H1 (cell line): ENCODE data around the gene WDR7. TPM values are rescaled to one million over a fixed set of nuclear protein-coding genes. Genes with fewer than 3 reads are reported as not detected.

Source experiments
- CTCF ChIA-PET: fragments of 300-600 bp; sonication (Branson Sonifier 250); formaldehyde crosslinking; loops from one replicate; lab custom pipeline; 2021; ENCODE audit not compliant: partially characterized antibody; lab: Charles Lee
- POLR2A ChIA-PET: fragments of 300-600 bp; sonication (Branson Sonifier 250); formaldehyde crosslinking; loops from one replicate; lab custom pipeline; 2021; ENCODE audit warnings: inconsistent platforms; ENCODE audit not compliant: partially characterized antibody; lab: Charles Lee
- DNase-seq, 2 experiments: peaks; one replicate each; pipeline versions ENCODE4 v3.0.0 to v3.0.0-alpha.2; 2010 to 2022; ENCODE audit warnings: low spot score in 2 of 2, low read depth in 1 of 2, mixed read lengths in 1 of 2
- FAIRE-seq: peaks from 2 replicates; lab custom pipeline; 2011; peaks lifted over from hg19 to GRCh38; lab: Jason Lieb, UNC
- H2AFZ ChIP-seq: 2 replicates; pipeline ENCODE4 v1.8.1; 2012; ENCODE audit warnings: low read length, inconsistent platforms
- H2AK5ac ChIP-seq: 2 replicates; pipeline ENCODE4 v1.6.1; 2013; ENCODE audit warnings: low read depth, low read length
- H2BK120ac ChIP-seq: replicated peaks from 2 replicates; pipeline ENCODE3; 2013; ENCODE audit warnings: low read depth, low read length, inconsistent platforms
- H2BK12ac ChIP-seq: 2 replicates; pipeline ENCODE4 v1.6.1; 2013; ENCODE audit warnings: low read depth, low read length
- H2BK15ac ChIP-seq: 2 replicates; pipeline ENCODE4 v1.6.1; 2013; ENCODE audit warnings: low read length
- H2BK20ac ChIP-seq: 2 replicates; pipeline ENCODE4 v1.6.1; 2013; ENCODE audit warnings: low read length
- H2BK5ac ChIP-seq: 2 replicates; pipeline ENCODE4 v1.6.1; 2013; ENCODE audit warnings: low read depth, low read length
- H3K14ac ChIP-seq: 2 replicates; pipeline ENCODE4 v1.6.1; 2013; ENCODE audit warnings: inconsistent platforms; ENCODE audit not compliant: insufficient read length
- H3K18ac ChIP-seq: 2 replicates; pipeline ENCODE4 v1.6.1; 2013; ENCODE audit warnings: low read length; ENCODE audit errors: extremely low read depth
- H3K23ac ChIP-seq: 2 replicates; pipeline ENCODE4 v1.6.1; 2013; ENCODE audit warnings: inconsistent platforms; ENCODE audit not compliant: insufficient read length
- H3K23me2 ChIP-seq: 2 replicates; pipeline ENCODE4 v1.6.1; 2013; ENCODE audit warnings: low read depth, low read length
- H3K27ac ChIP-seq: 2 replicates; pipeline ENCODE4 v1.6.1; 2011; ENCODE audit warnings: low read depth, low read length, inconsistent platforms
- H3K27me3 ChIP-seq, 4 experiments: replicated peaks in 1 of 4; 1 replicate in 1 of 4; 2 replicates in 3 of 4; pipeline versions ENCODE4 v1.6.1 to v1.8.1; 2011 to 2013; ENCODE audit warnings: low read length in 3 of 4, mild to moderate bottlenecking in 3 of 4, inconsistent platforms in 2 of 4, mixed read lengths in 2 of 4, moderate library complexity in 1 of 4; ENCODE audit not compliant: control insufficient read depth in 3 of 4, insufficient read depth in 3 of 4; ENCODE audit errors: extremely low read depth in 1 of 4
- H3K36me3 ChIP-seq, 4 experiments: 2 replicates each; pipeline versions ENCODE4 v1.6.1 to v1.8.1; 2011 to 2013; ENCODE audit warnings: mild to moderate bottlenecking in 4 of 4, low read length in 3 of 4, moderate library complexity in 2 of 4, control low read depth in 1 of 4, inconsistent platforms in 1 of 4; ENCODE audit not compliant: insufficient read depth in 4 of 4, control insufficient read depth in 2 of 4
- H3K4ac ChIP-seq: replicated peaks from 2 replicates; pipeline ENCODE3; 2013; ENCODE audit warnings: low read length, low read depth, mixed read lengths, inconsistent platforms; ENCODE audit not compliant: insufficient read length
- H3K4me1 ChIP-seq, 4 experiments: replicated peaks in 1 of 4; 1 replicate in 1 of 4; 2 replicates in 3 of 4; pipeline versions ENCODE4 v1.6.1 to v1.8.1; 2011 to 2013; ENCODE audit warnings: low read length in 3 of 4, inconsistent platforms in 2 of 4, mixed read lengths in 1 of 4; ENCODE audit not compliant: insufficient read depth in 4 of 4, control insufficient read depth in 3 of 4
- H3K4me2 ChIP-seq, 2 experiments: 2 replicates each; pipeline versions ENCODE4 v1.6.1 to v1.8.1; 2011 to 2013; ENCODE audit warnings: low read depth in 2 of 2, low read length in 2 of 2, control low read depth in 1 of 2, inconsistent platforms in 1 of 2, mild to moderate bottlenecking in 1 of 2; ENCODE audit not compliant: insufficient read depth in 1 of 2
- H3K4me3 ChIP-seq, 4 experiments: fragments of 200-600, 300-600 bp in 1 of 4; sonication (generic), shearing (Covaris generic), sonication (Bioruptor Twin) in 1 of 4; 2 replicates each; pipeline versions ENCODE4 v1.5.1 to v1.8.1; 2011 to 2016; ENCODE audit warnings: low read length in 4 of 4, low read depth in 3 of 4, control low read depth in 2 of 4, inconsistent platforms in 2 of 4, mild to moderate bottlenecking in 2 of 4, mixed read lengths in 1 of 4, moderate library complexity in 1 of 4; ENCODE audit not compliant: insufficient read depth in 2 of 4; ENCODE audit errors: extremely low read depth in 1 of 4
- H3K56ac ChIP-seq: replicated peaks from 2 replicates; pipeline ENCODE3; 2013; ENCODE audit warnings: low read depth, mild to moderate bottlenecking, mixed read lengths, low read length, inconsistent platforms; ENCODE audit not compliant: insufficient read length
- H3K79me1 ChIP-seq: 2 replicates; pipeline ENCODE4 v1.6.1; 2013; ENCODE audit warnings: low read depth, low read length, control low read depth
- H3K79me2 ChIP-seq, 2 experiments: 2 replicates each; pipeline versions ENCODE4 v1.6.1 to v1.8.1; 2012 to 2013; ENCODE audit warnings: low read length in 2 of 2, mild to moderate bottlenecking in 2 of 2, inconsistent platforms in 1 of 2; ENCODE audit not compliant: insufficient read depth in 2 of 2, control insufficient read depth in 1 of 2
- H3K9ac ChIP-seq, 4 experiments: replicated peaks in 1 of 4; 1 replicate in 1 of 4; 2 replicates in 3 of 4; pipeline versions ENCODE4 v1.6.1 to v1.8.1; 2011 to 2013; ENCODE audit warnings: low read depth in 3 of 4, low read length in 3 of 4, control low read depth in 2 of 4, mild to moderate bottlenecking in 2 of 4, moderate library complexity in 2 of 4, inconsistent platforms in 1 of 4; ENCODE audit errors: extremely low read depth in 1 of 4
- H3K9me3 ChIP-seq, 2 experiments: 2 replicates each; pipeline versions ENCODE4 v1.6.1 to v1.8.1; 2012 to 2013; ENCODE audit warnings: mild to moderate bottlenecking in 2 of 2, moderate library complexity in 2 of 2, control low read depth in 1 of 2, inconsistent platforms in 1 of 2, low read depth in 1 of 2, low read length in 1 of 2, mixed read lengths in 1 of 2; ENCODE audit not compliant: insufficient read depth in 2 of 2
- H4K20me1 ChIP-seq, 2 experiments: replicated peaks in 1 of 2; 2 replicates each; pipeline versions ENCODE3 to v1.8.1; 2011 to 2013; ENCODE audit warnings: inconsistent platforms in 2 of 2, low read length in 2 of 2, mild to moderate bottlenecking in 1 of 2; ENCODE audit not compliant: insufficient read depth in 2 of 2, control insufficient read depth in 1 of 2
- H4K5ac ChIP-seq: 2 replicates; pipeline ENCODE4 v1.6.1; 2013; ENCODE audit warnings: low read length, low read depth, mixed read lengths, inconsistent platforms; ENCODE audit not compliant: insufficient read length
- H4K8ac ChIP-seq: 2 replicates; pipeline ENCODE4 v1.8.0; 2013; ENCODE audit warnings: mild to moderate bottlenecking, moderate library complexity, low read length, inconsistent platforms; ENCODE audit not compliant: insufficient read depth; ENCODE audit errors: extremely low read depth
- H4K91ac ChIP-seq: replicated peaks from 2 replicates; pipeline ENCODE3; 2013; ENCODE audit warnings: low read length, mixed read lengths, inconsistent platforms; ENCODE audit not compliant: insufficient read length
- CBX8 ChIP-seq: fragments of 300-800, 300-1000 bp; sonication (generic); IDR thresholded peaks from 2 replicates; pipeline ENCODE4 v1.7.1; 2016; ENCODE audit warnings: low read depth, low read length, borderline replicate concordance
- GTF2F1 ChIP-seq: IDR thresholded peaks from 2 replicates; pipeline ENCODE4 v1.6.1; 2012; ENCODE audit warnings: low read depth, low read length, improper control_type of control experiment, borderline replicate concordance
- HDAC6 ChIP-seq: IDR thresholded peaks from one replicate; pipeline ENCODE4 v1.7.1; 2012; ENCODE audit warnings: low read depth, mild to moderate bottlenecking, inconsistent platforms, low read length, moderate library complexity
- POU5F1 ChIP-seq: IDR thresholded peaks from 2 replicates; pipeline ENCODE4 v1.6.1; 2011; ENCODE audit warnings: low read depth, mild to moderate bottlenecking, low read length, moderate library complexity
- SIN3A ChIP-seq, 2 experiments: IDR thresholded peaks in 1 of 2; conservative IDR thresholded peaks in 1 of 2; 2 replicates each; pipeline ENCODE4 v1.6.1; 2011 to 2012; ENCODE audit warnings: low read length in 2 of 2, improper control_type of control experiment in 1 of 2, low read depth in 1 of 2, mild to moderate bottlenecking in 1 of 2
- SIX5 ChIP-seq: IDR thresholded peaks from 2 replicates; pipeline ENCODE4 v1.6.1; 2011; ENCODE audit warnings: mild to moderate bottlenecking, low read depth, low read length
- TEAD4 ChIP-seq: IDR thresholded peaks from 2 replicates; pipeline ENCODE4 v1.6.1; 2012; ENCODE audit warnings: low read depth, low read length, inconsistent platforms, mixed read lengths
- WGBS, 2 experiments: shearing (Covaris generic) in 1 of 2; methylation state at CpG; one replicate each; pipeline versions ENCODE4 v1.1.6 to v1.1.7; 2013 to 2015; ENCODE audit warnings: low lambda C conversion rate in 2 of 2, mixed read lengths in 2 of 2, inconsistent platforms in 1 of 2, low coverage in 1 of 2, missing lambda C conversion rate in 1 of 2; ENCODE audit not compliant: insufficient replicate concordance in 2 of 2, insufficient coverage in 1 of 2, insufficient read length in 1 of 2; ENCODE audit errors: extremely low coverage in 1 of 2, missing lambda C conversion rate in 1 of 2; 5-methylcytosine and 5-hydroxymethylcytosine counted together
- polyA plus RNA-seq, 7 experiments: library from polyadenylated mRNA; depleted of rRNA in 3 of 7; stranded (reverse) in 5 of 7; unstranded in 2 of 7; fragments of >200 nt in 5 of 7; fragments of 200-250 nt in 2 of 7; gene quantifications; 1 replicate in 5 of 7; 2 replicates in 1 of 7; 4 replicates in 1 of 7; pipeline versions ENCODE4 v1.2.1 to v1.2.3, GENCODE V29; 2011 to 2013; ENCODE audit warnings: missing spikeins in 2 of 7, mixed read lengths in 2 of 7
- total RNA-seq: library from RNA; stranded (reverse); fragmentation: NEBNext Ultra II Directional; extraction: Animal tissue kit (Norgen Biotek cat#: 25700); gene quantifications from 2 replicates; pipeline ENCODE4 v1.2.1, GENCODE V29; 2021

The WDR7 gene
- total and polyA plus RNA-seq, 2 of the 8 experiments (the other 6 are each of a cell fraction or from before 2014, with no cell fraction given) = 5.5 to 15.2 TPM

GRCh38 chr18:56890632-56891031, 239.5 kb downstream of the WDR7 start:
- Histone ChIP-seq H3K9me3 (no peaks in the 10 kb centered on the region), H3K9ac (no peak overlapping the region), H3K56ac (no peak overlapping the region), H3K23ac (no peak overlapping the region), H4K91ac (no peak overlapping the region), H3K36me3 (no peaks in the 10 kb centered on the region), H3K27ac (no peak overlapping the region), H4K20me1 (no peaks in the 10 kb centered on the region), H3K14ac (no peak overlapping the region), H3K79me2 (no peaks in the 10 kb centered on the region), H3K4ac (no peak overlapping the region), H3K79me1 (no peaks in the 10 kb centered on the region), H3K4me3 (no peak overlapping the region), H2BK12ac (no peak overlapping the region), H3K4me2 (no peak overlapping the region), H2AFZ (no peak overlapping the region), H4K5ac (no peak overlapping the region), H2BK20ac (no peak overlapping the region), H3K18ac (no peak overlapping the region), H3K27me3 (no peaks in the 10 kb centered on the region), H2BK15ac (no peak overlapping the region), H3K4me1 (peaks cover 0 to 3% (median 0%) of the 10 kb centered on the region in 4 experiments; a peak in 1 of 7 replicates), H2AK5ac (no peak overlapping the region), H3K23me2 (no peaks in the 10 kb centered on the region), H2BK120ac (no peak overlapping the region), H4K8ac (no peak overlapping the region), H2BK5ac (no peak overlapping the region)
- POLR2A ChIA-PET = no interaction called here
- WGBS, 2 experiments = 68% methylated on average over 1 of the region's 1 CpG; no CpG with 5 or more reads in 1 of the 2 experiments
- DNase-seq (no peak), FAIRE-seq (no peak)
- CTCF ChIA-PET = interaction anchor here (1.2 to 1.5 kb wide), 3 partner anchors 9 to 21 kb away, joined by 3 to 4 read pairs (median 3); no protein-coding TSS in a partner anchor
- no peak for TF ChIP-seq CBX8
- TF ChIP-seq HDAC6 = no peak
- TF ChIP-seq SIN3A (conservative IDR thresholded peaks at IDR 0.05 in 1 of 2, IDR thresholded peaks at IDR 0.05 in 1 of 2; ENCODE audit: low read depth in 1 of 2, low read length in 2 of 2) = no peak
- no peak for TF ChIP-seq SIX5
- no peak for TF ChIP-seq POU5F1
- TF ChIP-seq TEAD4 = no peak
- no peak for TF ChIP-seq GTF2F1
